ENCODE results near the gene GSTO2.

DNA sequence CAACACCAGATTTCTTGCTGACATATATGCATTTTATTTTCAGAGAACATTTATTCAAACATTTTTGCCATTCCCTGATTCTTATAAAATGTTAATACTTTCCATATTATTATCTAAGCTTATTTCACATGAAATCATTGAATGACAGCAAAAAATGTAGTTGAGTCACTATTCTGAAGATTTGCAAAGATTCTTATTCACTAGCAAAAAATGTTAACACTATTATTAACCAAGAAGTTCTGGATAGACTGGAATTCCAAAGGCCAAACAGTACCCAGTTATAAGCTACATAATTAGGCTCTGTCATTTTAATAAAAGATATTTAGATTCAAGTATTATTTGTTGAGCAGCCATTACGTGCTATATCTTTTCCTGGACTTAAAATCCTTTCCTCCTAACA, 4.3 kb downstream of the GSTO2 start:
- no peak for TF ChIP-seq GATA2 (IDR thresholded peaks at IDR 0.05; ENCODE audit: low read depth, low read length)
- no peak for TF ChIP-seq GATA3 (IDR thresholded peaks at IDR 0.05; ENCODE audit: low read depth, low read length)
